Measurements from ENCODE around the gene VTN. TPM values are rescaled to one million over a fixed set of nuclear protein-coding genes. Genes with fewer than 3 reads are reported as not detected.

The VTN gene
- polyA plus RNA-seq, 2 of the 4 experiments (the other 2 are of a cell fraction), result 10.2 to 25.5 TPM

GRCh38 chr17:28330671-28331070 is 39.4 kb downstream of the VTN start (continued):
- TF ChIP-seq REST (IDR thresholded peaks at IDR 0.05), result no peak
- TF ChIP-seq TFCP2L1 (CRISPR knock-in tag; IDR thresholded peaks at IDR 0.05), result no peak
- TF ChIP-seq KDM5A (IDR thresholded peaks at IDR 0.05), result no peak

- TF ChIP-seq REST (IDR thresholded peaks at IDR 0.05), result no peak
- no peak for TF ChIP-seq FOSL2 (IDR thresholded peaks at IDR 0.05)
- no peak for TF ChIP-seq FOSL2 (CRISPR knock-in tag; IDR thresholded peaks at IDR 0.05)
- TF ChIP-seq POLR2AphosphoS2 (conservative IDR thresholded peaks at IDR 0.05; ENCODE audit: low read length), result no peak
- no peak for TF ChIP-seq EHMT2 (IDR thresholded peaks at IDR 0.05; ENCODE audit: low read depth)
- TF ChIP-seq HES2 (IDR thresholded peaks at IDR 0.05), result no peak
- no peak for TF ChIP-seq EHF (CRISPR knock-in tag; IDR thresholded peaks at IDR 0.05)
- TF ChIP-seq JUNB (IDR thresholded peaks at IDR 0.05), result no peak
- no peak for TF ChIP-seq MYC (IDR thresholded peaks at IDR 0.05; ENCODE audit: borderline replicate concordance, low read length)
- no peak for TF ChIP-seq CTCF (IDR thresholded peaks at IDR 0.05)
- TF ChIP-seq GATA3 (IDR thresholded peaks at IDR 0.05; ENCODE audit: borderline replicate concordance), result no peak
- TF ChIP-seq RNF2 (IDR thresholded peaks at IDR 0.05; ENCODE audit: borderline replicate concordance, low read depth), result no peak
- no peak for TF ChIP-seq KDM1A (IDR thresholded peaks at IDR 0.05; ENCODE audit: low read depth)
- TF ChIP-seq FOXS1 (CRISPR knock-in tag; IDR thresholded peaks at IDR 0.05), result no peak
- POLR2A ChIA-PET, result no interaction called here
- CTCF ChIA-PET, result interaction anchor here (0.8 to 2.2 kb wide), 11 partner anchors 9 to 96 kb away, joined by 3 to 11 read pairs (median 4); partner anchors contain the start of gene TMEM97
- Histone ChIP-seq H3K27ac (no peak overlapping the region), H3K4me2 (no peak overlapping the region), H3K4me3 (no peak overlapping the region), H3K4me1 (peaks cover 24% of the 10 kb centered on the region), H3K9me3 (no peaks in the 10 kb centered on the region)
- FAIRE-seq, result no peak
- no peak for ATAC-seq
- WGBS (ENCODE audit: missing lambda C conversion rate), result 85% methylated on average over 4 of the region's 4 CpGs
- DNase-seq (ENCODE audit: low read depth in 1 of 2, low spot score in 1 of 2), result no peak
Observed at GRCh38 chr17:28328325-28328724, 41.8 kb downstream of the VTN start.

Data from A549 (cell line).